Measurements from ENCODE around the gene SORCS2. TPM values are rescaled to one million over a fixed set of nuclear protein-coding genes. Genes with fewer than 3 reads are reported as not detected.

The SORCS2 gene
- total RNA-seq, 1 experiment from 2014 or later = not detected

GRCh38 chr4:7487502-7487901 lies 295.2 kb downstream of the SORCS2 start:
- Mint-ChIP-seq H3K27me3 (ENCODE audit: unreplicated experiment) (peaks cover 97% of the 10 kb centered on the region), H3K4me1 (ENCODE audit: low read depth, unreplicated experiment) (no peaks in the 10 kb centered on the region), H3K27ac (ENCODE audit: unreplicated experiment) (no peak overlapping the region)

GRCh38 chr4:7487998-7488671 lies 295.8 kb downstream of the SORCS2 start:
- intact Hi-C loops (cut with micrococcal nuclease; ENCODE audit: unreplicated experiment) = no loop called here
- no TSS peak for BruUV-seq (replicated peaks)
- Mint-ChIP-seq H3K36me3 (ENCODE audit: insufficient read depth, unreplicated experiment) (no peaks in the 10 kb centered on the region), H3K27ac (ENCODE audit: unreplicated experiment) (no peak overlapping the region), H3K4me3 (ENCODE audit: low read depth, unreplicated experiment) (no peak overlapping the region), H3K9me3 (ENCODE audit: low read depth, unreplicated experiment) (no peaks in the 10 kb centered on the region), H3K27me3 (ENCODE audit: unreplicated experiment) (peaks cover 96% of the 10 kb centered on the region), H3K4me1 (ENCODE audit: low read depth, unreplicated experiment) (no peaks in the 10 kb centered on the region)
- CTCF ChIA-PET = no interaction called here
- DNase-seq = no peak
- no peak for TF ChIP-seq CTCF (IDR thresholded peaks at IDR 0.05; ENCODE audit: unreplicated experiment)

More at GRCh38 chr4:7487502-7487901, 295.2 kb downstream of the SORCS2 start:
- Mint-ChIP-seq H3K9me3 (ENCODE audit: low read depth, unreplicated experiment) (no peaks in the 10 kb centered on the region), H3K4me3 (ENCODE audit: low read depth, unreplicated experiment) (no peak overlapping the region), H3K36me3 (ENCODE audit: insufficient read depth, unreplicated experiment) (no peaks in the 10 kb centered on the region)
- intact Hi-C loops (cut with micrococcal nuclease; ENCODE audit: unreplicated experiment) = no loop called here
- TF ChIP-seq CTCF (IDR thresholded peaks at IDR 0.05; ENCODE audit: unreplicated experiment) = no peak
- no peak for DNase-seq
- BruUV-seq (replicated peaks) = no TSS peak
- CTCF ChIA-PET = interaction anchor here (0.7 kb wide), 1 partner anchor 16 kb away, joined by 4 read pairs; no protein-coding TSS in a partner anchor

GRCh38 chr4:7491915-7492314 lies 299.6 kb downstream of the SORCS2 start:
- no peaks in the 10 kb centered on the region for H3K9me3 Mint-ChIP-seq (ENCODE audit: low read depth, unreplicated experiment)
- peaks cover 70% of the 10 kb centered on the region for H3K27me3 Mint-ChIP-seq (ENCODE audit: unreplicated experiment)
- no peak for DNase-seq
- no peaks in the 10 kb centered on the region for H3K36me3 Mint-ChIP-seq (ENCODE audit: insufficient read depth, unreplicated experiment)
- no peak overlapping the region for H3K27ac Mint-ChIP-seq (ENCODE audit: unreplicated experiment)
- no TSS peak for BruUV-seq (replicated peaks)
- no peak overlapping the region for H3K4me3 Mint-ChIP-seq (ENCODE audit: low read depth, unreplicated experiment)
- H3K4me1 Mint-ChIP-seq (ENCODE audit: low read depth, unreplicated experiment) = no peaks in the 10 kb centered on the region
- no peak for TF ChIP-seq CTCF (IDR thresholded peaks at IDR 0.05; ENCODE audit: unreplicated experiment)
- intact Hi-C loops (cut with micrococcal nuclease; ENCODE audit: unreplicated experiment) = no loop called here
- CTCF ChIA-PET = no interaction called here

GRCh38 chr4:7498446-7499200 lies 306.3 kb downstream of the SORCS2 start:
- no peak overlapping the region for H3K4me3 Mint-ChIP-seq (ENCODE audit: low read depth, unreplicated experiment)
- CTCF ChIA-PET = no interaction called here
- no peaks in the 10 kb centered on the region for H3K9me3 Mint-ChIP-seq (ENCODE audit: low read depth, unreplicated experiment)
- no peaks in the 10 kb centered on the region for H3K36me3 Mint-ChIP-seq (ENCODE audit: insufficient read depth, unreplicated experiment)
- no peak overlapping the region for H3K27ac Mint-ChIP-seq (ENCODE audit: unreplicated experiment)
- BruUV-seq (replicated peaks) = no TSS peak
- no peaks in the 10 kb centered on the region for H3K4me1 Mint-ChIP-seq (ENCODE audit: low read depth, unreplicated experiment)
- no peak for DNase-seq
- intact Hi-C loops (cut with micrococcal nuclease; ENCODE audit: unreplicated experiment) = no loop called here
- peaks cover 75% of the 10 kb centered on the region for H3K27me3 Mint-ChIP-seq (ENCODE audit: unreplicated experiment)
- no peak for TF ChIP-seq CTCF (IDR thresholded peaks at IDR 0.05; ENCODE audit: unreplicated experiment)
